ENCODE results near the gene MOBP.

DNA sequence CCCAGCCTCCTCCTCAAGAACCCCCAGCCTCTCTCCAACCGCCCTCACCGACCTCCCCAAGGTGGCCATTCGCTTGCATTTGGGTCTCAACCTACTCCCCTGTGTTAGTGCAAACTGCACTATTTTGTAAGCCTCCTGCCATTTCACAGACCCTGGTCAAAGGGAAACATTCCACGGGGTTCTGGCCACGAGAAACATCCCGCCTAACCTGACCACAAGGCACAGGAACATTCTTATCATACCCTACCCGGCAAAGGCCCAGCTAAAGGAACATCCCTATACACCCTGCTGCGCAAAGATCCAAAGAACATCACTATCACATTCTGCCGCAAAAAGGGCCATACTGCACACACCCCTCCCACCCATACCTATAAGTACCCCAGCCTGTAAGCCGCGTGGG is 38.0 kb upstream of the MOBP start:
- no peak for TF ChIP-seq CTCF (IDR thresholded peaks at IDR 0.05)
- TF ChIP-seq POLR2A (IDR thresholded peaks at IDR 0.05) = no peak
